Astrocyte of the cerebellum (primary cell): ENCODE measurements around the gene GSK3A.

Experiments
- DNase-seq: peaks from one replicate; pipeline ENCODE4 v3.0.0-alpha.2; 2011; ENCODE audit warnings: low read depth
- H3K4me3 ChIP-seq: 2 replicates; pipeline ENCODE4 v1.5.1; 2011; ENCODE audit warnings: mild to moderate bottlenecking, low read depth, low read length, moderate library complexity
- in situ Hi-C: cut with HindIII; loops from 2 replicates; pipeline ENCODE4 v1.10.0; 2017; ENCODE audit warnings: low sequenced_read_pairs
- TF ChIP-seq, protein P1 (sequence below): IDR thresholded peaks from 2 replicates; pipeline ENCODE4 v1.5.1; 2012; ENCODE audit warnings: low read length, low read depth, moderate library complexity, mild to moderate bottlenecking; ENCODE audit errors: missing control alignments

GSK3A gene

DNA sequence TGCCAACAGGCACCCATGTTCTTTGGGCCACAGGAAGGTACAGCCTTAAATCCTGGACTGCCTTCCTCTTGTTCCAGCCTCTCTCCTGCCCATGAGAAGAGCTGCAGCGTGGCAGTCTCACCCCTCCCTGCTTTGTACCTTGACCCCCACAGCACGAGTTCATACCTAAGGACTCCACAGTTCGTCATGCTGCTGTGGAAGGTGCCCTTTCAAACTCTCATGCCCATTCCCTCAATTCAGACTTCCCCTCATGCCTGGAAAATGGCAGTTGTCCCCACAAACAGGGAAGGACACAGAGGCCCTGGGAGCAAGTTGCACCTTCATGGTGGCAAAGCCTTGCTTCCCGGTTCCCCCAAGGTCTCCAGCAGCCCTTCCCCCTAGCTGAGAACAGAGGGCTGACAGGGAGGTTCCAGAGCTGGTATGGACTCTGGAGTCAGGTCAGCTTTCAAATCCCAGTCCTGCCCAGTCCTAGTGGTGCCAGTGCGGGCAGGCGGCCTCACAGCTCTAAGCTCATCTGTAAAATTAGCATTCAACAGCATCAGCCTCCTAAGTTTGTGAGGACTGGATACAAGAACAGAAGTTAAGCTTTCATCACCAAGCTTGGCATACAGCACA lies 8.6 kb downstream of the GSK3A start:
- no peak overlapping the region for H3K4me3 ChIP-seq
- in situ Hi-C loops, result no loop called here
- DNase-seq, result no peak
- TF ChIP-seq, protein P1, sequence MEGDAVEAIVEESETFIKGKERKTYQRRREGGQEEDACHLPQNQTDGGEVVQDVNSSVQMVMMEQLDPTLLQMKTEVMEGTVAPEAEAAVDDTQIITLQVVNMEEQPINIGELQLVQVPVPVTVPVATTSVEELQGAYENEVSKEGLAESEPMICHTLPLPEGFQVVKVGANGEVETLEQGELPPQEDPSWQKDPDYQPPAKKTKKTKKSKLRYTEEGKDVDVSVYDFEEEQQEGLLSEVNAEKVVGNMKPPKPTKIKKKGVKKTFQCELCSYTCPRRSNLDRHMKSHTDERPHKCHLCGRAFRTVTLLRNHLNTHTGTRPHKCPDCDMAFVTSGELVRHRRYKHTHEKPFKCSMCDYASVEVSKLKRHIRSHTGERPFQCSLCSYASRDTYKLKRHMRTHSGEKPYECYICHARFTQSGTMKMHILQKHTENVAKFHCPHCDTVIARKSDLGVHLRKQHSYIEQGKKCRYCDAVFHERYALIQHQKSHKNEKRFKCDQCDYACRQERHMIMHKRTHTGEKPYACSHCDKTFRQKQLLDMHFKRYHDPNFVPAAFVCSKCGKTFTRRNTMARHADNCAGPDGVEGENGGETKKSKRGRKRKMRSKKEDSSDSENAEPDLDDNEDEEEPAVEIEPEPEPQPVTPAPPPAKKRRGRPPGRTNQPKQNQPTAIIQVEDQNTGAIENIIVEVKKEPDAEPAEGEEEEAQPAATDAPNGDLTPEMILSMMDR, result no peak

DNA sequence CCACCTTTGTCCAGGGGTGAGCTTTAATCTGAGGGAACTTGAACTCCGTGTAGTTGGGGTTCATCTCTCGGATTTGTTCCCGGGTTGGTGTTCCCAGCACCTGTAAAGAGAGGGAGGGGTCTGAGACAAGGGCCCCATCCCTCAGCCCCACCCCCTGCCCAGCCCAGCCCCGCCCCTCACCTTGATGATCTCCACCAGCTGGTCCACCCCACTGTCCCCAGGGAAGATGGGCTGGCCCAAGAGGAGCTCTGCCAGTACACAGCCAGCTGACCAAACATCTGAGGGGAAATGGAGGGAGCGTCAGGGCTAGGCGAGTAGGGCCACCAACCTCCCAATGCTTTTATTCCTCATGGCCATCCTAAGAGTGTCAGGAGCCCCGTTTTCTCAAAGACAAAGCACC lies 9.3 kb downstream of the GSK3A start:
- TF ChIP-seq, protein P1, result no peak
- in situ Hi-C loops, result no loop called here
- no peak for DNase-seq
- no peak overlapping the region for H3K4me3 ChIP-seq

DNA sequence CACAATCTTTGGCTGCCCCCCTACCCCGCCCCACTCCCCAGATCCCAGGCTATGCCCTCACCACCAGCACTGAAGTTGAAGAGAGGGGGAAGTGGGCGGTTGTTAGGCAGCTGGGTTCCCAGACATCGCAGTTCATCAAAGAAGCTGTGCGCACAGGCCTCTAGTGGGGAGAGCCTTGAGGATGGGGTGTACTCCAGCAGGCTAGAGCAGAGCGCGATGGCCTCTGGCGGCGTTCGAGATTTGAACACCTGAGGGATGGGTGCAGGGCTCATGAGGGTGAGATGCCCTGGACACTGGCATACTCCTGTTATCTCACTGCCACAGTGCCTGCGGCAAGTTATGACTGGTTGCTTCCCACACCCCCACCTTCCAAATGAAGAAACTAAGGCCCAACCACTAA lies 10.0 kb downstream of the GSK3A start:
- no peak for DNase-seq
- in situ Hi-C loops, result no loop called here
- TF ChIP-seq, protein P1, result no peak
- H3K4me3 ChIP-seq, result no peak overlapping the region

DNA sequence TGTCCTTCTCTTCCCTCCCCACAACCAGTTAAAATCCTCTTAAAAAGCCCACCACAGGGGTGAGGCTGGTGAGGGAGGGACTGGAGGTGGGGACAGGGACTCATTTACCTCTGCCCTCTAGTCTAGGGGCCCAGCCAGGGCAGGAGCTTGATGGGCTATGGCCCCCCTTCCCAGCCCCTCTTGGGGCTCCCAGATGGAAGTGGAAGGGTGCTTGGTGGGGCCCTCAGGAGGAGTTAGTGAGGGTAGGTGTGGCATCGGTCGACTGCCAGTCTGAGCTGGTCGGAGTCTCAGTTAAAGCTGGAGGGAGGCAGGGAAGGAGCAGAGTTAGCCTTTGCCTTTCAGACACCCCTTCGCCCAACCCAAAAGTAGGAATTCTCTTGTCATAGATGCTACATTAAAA lies 11.8 kb downstream of the GSK3A start:
- TF ChIP-seq, protein P1, result no peak
- in situ Hi-C loops, result no loop called here
- no peak overlapping the region for H3K4me3 ChIP-seq
- no peak for DNase-seq

DNA sequence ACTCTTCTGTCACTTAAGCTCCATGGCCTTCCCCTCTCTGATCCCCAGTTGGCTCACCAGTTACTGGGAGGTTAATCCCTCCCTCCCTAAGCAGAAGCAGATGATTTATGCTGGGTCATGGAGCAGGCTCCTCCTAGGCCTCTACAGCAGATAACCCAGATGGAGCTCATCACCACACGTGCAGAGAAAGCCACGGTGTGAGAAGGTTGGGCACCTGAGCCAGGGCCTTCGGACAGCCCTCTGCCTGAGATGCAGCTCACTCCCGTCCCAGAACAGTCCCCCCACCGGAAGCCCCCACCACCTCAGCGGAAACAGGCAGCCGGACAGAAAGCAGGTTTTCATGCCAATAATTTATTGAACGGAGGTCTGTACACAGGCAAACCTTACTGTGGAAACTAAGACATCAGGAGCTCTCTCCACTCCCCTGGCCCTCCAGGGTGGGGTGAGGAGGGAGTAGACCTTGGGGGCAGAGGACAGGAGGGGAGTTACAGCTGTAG lies 12.5 kb downstream of the GSK3A start:
- DNase-seq, result no peak
- in situ Hi-C loops, result no loop called here
- TF ChIP-seq, protein P1, result no peak
- no peak overlapping the region for H3K4me3 ChIP-seq

DNA sequence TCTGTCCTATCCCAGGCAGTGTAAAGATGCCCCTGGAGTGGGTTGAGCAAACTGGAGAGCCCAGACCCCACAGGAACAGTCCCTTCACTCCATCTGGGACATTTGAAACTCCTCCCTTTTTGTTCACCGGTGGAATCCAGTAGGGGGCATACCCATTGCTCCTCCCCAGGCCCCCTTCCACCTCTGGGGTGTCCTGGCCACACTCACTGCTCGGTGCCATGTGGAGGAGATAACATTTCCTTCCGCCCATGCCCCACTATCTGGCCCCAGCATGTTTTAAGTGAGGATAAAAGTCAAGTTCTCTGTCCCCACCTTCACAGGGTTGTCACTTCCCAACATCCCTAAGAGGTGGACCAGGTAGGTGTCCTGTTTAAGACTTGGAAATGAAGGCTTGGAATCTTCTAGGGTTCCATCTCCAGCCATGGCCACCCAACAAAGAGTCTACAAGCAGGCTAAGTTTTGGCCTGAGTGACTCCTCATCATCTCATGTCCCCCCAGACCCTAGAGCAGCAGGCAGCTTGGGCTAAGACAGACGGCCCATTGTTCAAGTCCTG lies 13.0 kb downstream of the GSK3A start:
- no peak overlapping the region for H3K4me3 ChIP-seq
- TF ChIP-seq, protein P1, result no peak
- no peak for DNase-seq
- in situ Hi-C loops, result no loop called here

DNA sequence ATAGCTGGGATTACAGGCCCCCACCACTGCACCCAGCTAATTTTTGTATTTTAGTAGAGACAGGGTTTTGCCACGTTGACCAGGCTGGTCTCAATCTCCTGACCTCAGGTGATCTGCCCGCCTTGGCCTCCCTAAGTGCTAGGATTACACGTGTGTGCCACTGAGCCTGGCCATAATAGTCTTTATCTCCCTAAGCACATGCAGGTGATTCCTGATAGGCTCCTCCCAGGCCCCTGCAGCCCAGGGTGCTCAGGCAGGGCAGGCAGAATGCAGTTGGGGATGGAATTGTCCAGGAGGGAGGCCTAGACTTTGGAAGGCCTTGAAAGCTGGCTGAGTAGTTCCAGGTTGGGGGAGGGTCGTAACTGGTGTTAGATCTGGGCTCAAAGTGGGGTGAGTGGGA lies 13.8 kb downstream of the GSK3A start:
- TF ChIP-seq, protein P1, result no peak
- H3K4me3 ChIP-seq, result no peak overlapping the region
- DNase-seq, result no peak
- in situ Hi-C loops, result no loop called here
